ENCODE results near the gene STAG1. TPM values are rescaled to one million over a fixed set of nuclear protein-coding genes. Genes with fewer than 3 reads are reported as not detected.

The STAG1 gene
- total RNA-seq, 1 experiment from 2014 or later: 34.6 TPM

- H2BK120ac ChIP-seq (ENCODE audit: low read depth, low read length, poor library complexity, severe bottlenecking): no peak overlapping the region
- H4K91ac ChIP-seq (ENCODE audit: insufficient read length, low read depth, low read length): no peak overlapping the region
- H3K4me2 ChIP-seq (ENCODE audit: insufficient read depth, insufficient read length, low read length): no peak overlapping the region
- H3K23me2 ChIP-seq (ENCODE audit: insufficient read length, low read depth, low read length, poor library complexity, severe bottlenecking): no peaks in the 10 kb centered on the region
- H2AK5ac ChIP-seq (ENCODE audit: insufficient read length, low read length): no peak overlapping the region
- no peak overlapping the region for H3K4me3 Mint-ChIP-seq
- no peaks in the 10 kb centered on the region for H3K27me3 ChIP-seq (ENCODE audit: insufficient read depth, low read length)
- no peaks in the 10 kb centered on the region for H3K79me2 ChIP-seq (ENCODE audit: insufficient read depth, low read length)
- H4K20me1 ChIP-seq (ENCODE audit: control insufficient read depth, insufficient read depth, insufficient read length): no peaks in the 10 kb centered on the region
- no peak overlapping the region for H2BK12ac ChIP-seq (ENCODE audit: insufficient read length, low read depth, low read length)
- H2BK15ac ChIP-seq (ENCODE audit: low read depth, low read length): no peak overlapping the region
- peaks cover 12 to 15% of the 10 kb centered on the region in 2 experiments for H3K4me1 Mint-ChIP-seq
- H3K23ac ChIP-seq (ENCODE audit: insufficient read length, low read depth, low read length): no peak overlapping the region
- H3K79me1 ChIP-seq (ENCODE audit: insufficient read depth, low read depth, low read length, poor library complexity, severe bottlenecking): no peaks in the 10 kb centered on the region
- H3K56ac ChIP-seq (ENCODE audit: insufficient read length, low read depth, low read length): no peak overlapping the region
- H4K8ac ChIP-seq (replicated peaks; ENCODE audit: insufficient read length, low read depth, low read length): no peak overlapping the region
- H2AFZ ChIP-seq (ENCODE audit: low read length): no peak overlapping the region
- 0 out of 2 replicates have a peak, but pooled peaks cover 2% of the 10 kb centered on the region for H3K4me1 ChIP-seq (ENCODE audit: insufficient read depth, low read length)
- no peak overlapping the region for H3K9ac ChIP-seq (ENCODE audit: extremely low read depth, insufficient read length, low read length)
- H3K14ac ChIP-seq (ENCODE audit: insufficient read depth, low read length): no peak overlapping the region
- H3K27ac Mint-ChIP-seq: no peak overlapping the region; a peak in 2 of 7 replicates
- no peak overlapping the region for H3T11ph ChIP-seq (ENCODE audit: low read length)
- H3K9me3 Mint-ChIP-seq: no peaks in the 10 kb centered on the region
- H3K27ac ChIP-seq (ENCODE audit: insufficient read length, low read depth, low read length): no peak overlapping the region
- no peaks in the 10 kb centered on the region for H3K36me3 Mint-ChIP-seq (ENCODE audit: insufficient read depth in 1 of 3, low read depth in 3 of 3)
- no peak overlapping the region for H2BK5ac ChIP-seq (ENCODE audit: insufficient read length, low read length)
- H4K5ac ChIP-seq (ENCODE audit: insufficient read length, low read depth, low read length): no peak overlapping the region
- H3K27me3 Mint-ChIP-seq (ENCODE audit: low read depth): no peaks in the 10 kb centered on the region
- H3K4ac ChIP-seq (ENCODE audit: low read depth, low read length): no peak overlapping the region
- H3K9me3 ChIP-seq (ENCODE audit: control insufficient read depth, low read depth, low read length): no peaks in the 10 kb centered on the region
- no peak for TF ChIP-seq CTCF (conservative IDR thresholded peaks at IDR 0.05)
- WGBS (ENCODE audit: extremely low coverage, insufficient read length, low lambda C conversion rate): no CpG with 5 or more reads among the region's 1 CpG
- no peak for DNase-seq
- H3K18ac ChIP-seq (ENCODE audit: insufficient read length, low read depth, low read length): no peak overlapping the region
- no peak overlapping the region for H2BK20ac ChIP-seq (ENCODE audit: low read depth, low read length, poor library complexity, severe bottlenecking)
Observed at GRCh38 chr3:136789976-136790375, 37.8 kb upstream of the STAG1 start.

Measured in H9 (cell line).